Vagina (tissue), 2 donors: ENCODE data around the gene TP53I11. TPM values are rescaled to one million over a fixed set of nuclear protein-coding genes. Genes with fewer than 3 reads are reported as not detected.

Experiments used
- DNase-seq, 2 donors: peaks; one replicate each; pipeline ENCODE4 v3.0.0-alpha.2; 2017; ENCODE audit errors: extremely low spot score in 2 of 2
- H3K27ac ChIP-seq: fragments of 200-600 bp; sonication (generic); one replicate; pipeline ENCODE4 v1.5.1; 2019
- H3K27me3 ChIP-seq: fragments of 200-600 bp; sonication (generic); one replicate; pipeline ENCODE4 v1.5.1; 2019
- H3K36me3 ChIP-seq, 2 donors: fragments of 200-600 bp; sonication (generic); one replicate each; pipeline ENCODE4 v1.5.1; 2017 to 2019
- H3K4me1 ChIP-seq: fragments of 200-600 bp; sonication (generic); one replicate; pipeline ENCODE4 v1.5.1; 2019
- H3K4me3 ChIP-seq, 2 donors: fragments of 200-600 bp; sonication (generic); 1 replicate in 1 of 2; 2 replicates in 1 of 2; pipeline ENCODE4 v1.5.1; 2016 to 2019
- H3K9me3 ChIP-seq: fragments of 200-600 bp; sonication (generic); one replicate; pipeline ENCODE4 v1.5.1; 2019
- POLR2A ChIP-seq, 2 donors: fragments of 450-650 bp; IDR thresholded peaks; one replicate each; pipeline ENCODE4 v1.6.1; 2017; ENCODE audit warnings: antibody characterized with exemption in 2 of 2, mild to moderate bottlenecking in 2 of 2, moderate library complexity in 2 of 2
- POLR2AphosphoS5 ChIP-seq, 2 donors: sonication (generic); formaldehyde crosslinking; IDR thresholded peaks; one replicate each; pipeline ENCODE4 v1.9.0; 2017; ENCODE audit warnings: antibody characterized with exemption in 2 of 2, mild to moderate bottlenecking in 2 of 2, low read depth in 1 of 2; ENCODE audit not compliant: insufficient read depth in 1 of 2
- intact Hi-C: fragments of 100-400 bp; cut with DNase I; formaldehyde crosslinking; loops from one replicate; pipeline ENCODE4 v1.15.1; 2023
- total RNA-seq: library from RNA; depleted of rRNA; stranded (reverse); fragments of >200 nt; gene quantifications from one replicate; pipeline ENCODE4 v1.2.3, GENCODE V29; 2016
- TF ChIP-seq, protein P1 (sequence below), 3 experiments: fragments of 450-650 bp in 2 of 3; fragments of 200-600 bp in 1 of 3; sonication (generic) in 1 of 3; IDR thresholded peaks; one replicate each; pipeline ENCODE4 v1.5.1; 2017 to 2019; ENCODE audit warnings: antibody characterized with exemption in 3 of 3, mild to moderate bottlenecking in 2 of 3, moderate library complexity in 2 of 3

Gene TP53I11
- total RNA-seq, 1 donor from 2014 or later = 50.6 TPM

DNA sequence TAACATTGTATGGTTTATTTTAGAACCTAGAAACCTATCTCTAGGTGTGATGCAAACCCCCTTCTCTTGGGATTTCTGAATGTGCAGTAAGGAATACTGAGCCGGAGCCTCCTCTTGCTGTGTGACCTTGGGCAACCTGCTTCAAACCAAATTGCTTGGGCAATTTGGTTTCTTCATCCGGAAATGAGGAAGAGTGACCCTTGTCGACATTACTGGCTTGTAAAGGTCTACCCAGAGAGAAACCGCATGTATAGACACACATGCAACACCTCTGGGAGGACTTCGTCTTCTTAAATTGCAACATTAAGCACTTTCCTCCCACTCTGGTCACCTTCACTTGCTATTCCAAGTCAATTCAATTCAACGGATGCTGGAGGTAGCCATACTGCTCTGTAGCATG, 19.6 kb upstream of the TP53I11 start:
- no peaks in the 10 kb centered on the region for H3K4me1 ChIP-seq
- no peaks in the 10 kb centered on the region for H3K36me3 ChIP-seq
- H3K27ac ChIP-seq = no peak overlapping the region
- DNase-seq = no peak
- H3K27me3 ChIP-seq = no peaks in the 10 kb centered on the region
- TF ChIP-seq, protein P1, sequence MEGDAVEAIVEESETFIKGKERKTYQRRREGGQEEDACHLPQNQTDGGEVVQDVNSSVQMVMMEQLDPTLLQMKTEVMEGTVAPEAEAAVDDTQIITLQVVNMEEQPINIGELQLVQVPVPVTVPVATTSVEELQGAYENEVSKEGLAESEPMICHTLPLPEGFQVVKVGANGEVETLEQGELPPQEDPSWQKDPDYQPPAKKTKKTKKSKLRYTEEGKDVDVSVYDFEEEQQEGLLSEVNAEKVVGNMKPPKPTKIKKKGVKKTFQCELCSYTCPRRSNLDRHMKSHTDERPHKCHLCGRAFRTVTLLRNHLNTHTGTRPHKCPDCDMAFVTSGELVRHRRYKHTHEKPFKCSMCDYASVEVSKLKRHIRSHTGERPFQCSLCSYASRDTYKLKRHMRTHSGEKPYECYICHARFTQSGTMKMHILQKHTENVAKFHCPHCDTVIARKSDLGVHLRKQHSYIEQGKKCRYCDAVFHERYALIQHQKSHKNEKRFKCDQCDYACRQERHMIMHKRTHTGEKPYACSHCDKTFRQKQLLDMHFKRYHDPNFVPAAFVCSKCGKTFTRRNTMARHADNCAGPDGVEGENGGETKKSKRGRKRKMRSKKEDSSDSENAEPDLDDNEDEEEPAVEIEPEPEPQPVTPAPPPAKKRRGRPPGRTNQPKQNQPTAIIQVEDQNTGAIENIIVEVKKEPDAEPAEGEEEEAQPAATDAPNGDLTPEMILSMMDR (IDR thresholded peaks at IDR 0.05) = no peak
- no peak for TF ChIP-seq POLR2A (IDR thresholded peaks at IDR 0.05)
- TF ChIP-seq POLR2AphosphoS5 (IDR thresholded peaks at IDR 0.05; ENCODE audit: insufficient read depth in 1 of 2, low read depth in 1 of 2) = no peak
- intact Hi-C loops = no loop called here
- H3K9me3 ChIP-seq = no peaks in the 10 kb centered on the region
- no peak overlapping the region for H3K4me3 ChIP-seq

DNA sequence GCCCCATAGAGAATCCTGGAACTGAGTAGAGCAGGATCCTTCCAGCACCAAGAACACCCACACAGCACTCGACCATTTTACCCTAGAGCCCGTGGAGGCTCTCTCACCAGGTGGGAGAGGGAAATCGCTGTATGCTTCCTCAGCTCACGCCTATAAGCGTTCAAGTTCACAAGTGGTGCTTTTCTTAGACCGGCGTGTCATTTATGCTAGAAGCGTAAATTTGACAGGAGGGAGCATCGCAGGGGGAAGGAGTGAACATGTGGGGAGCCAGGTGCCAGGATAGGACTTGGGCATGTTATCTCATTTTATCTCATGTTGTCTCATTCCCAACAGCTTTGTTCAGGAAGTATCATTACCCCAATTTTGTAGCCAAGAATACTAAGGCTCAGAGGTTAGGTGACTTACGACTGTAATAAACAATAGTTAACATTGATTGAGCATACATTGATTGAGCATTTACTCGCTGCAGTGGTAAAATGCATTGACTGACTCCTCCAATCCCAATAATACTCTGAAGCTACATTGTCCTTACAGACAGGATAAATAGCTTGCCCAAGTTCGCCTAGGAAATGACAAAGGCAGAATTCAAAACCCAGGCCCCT, 19.1 kb upstream of the TP53I11 start:
- no peaks in the 10 kb centered on the region for H3K27me3 ChIP-seq
- intact Hi-C loops = no loop called here
- H3K4me1 ChIP-seq = no peaks in the 10 kb centered on the region
- H3K4me3 ChIP-seq = no peak overlapping the region
- TF ChIP-seq POLR2AphosphoS5 (IDR thresholded peaks at IDR 0.05; ENCODE audit: insufficient read depth in 1 of 2, low read depth in 1 of 2) = no peak
- no peak for TF ChIP-seq POLR2A (IDR thresholded peaks at IDR 0.05)
- TF ChIP-seq, protein P1 (IDR thresholded peaks at IDR 0.05) = no peak
- H3K27ac ChIP-seq = no peak overlapping the region
- H3K36me3 ChIP-seq = no peaks in the 10 kb centered on the region
- no peaks in the 10 kb centered on the region for H3K9me3 ChIP-seq
- no peak for DNase-seq

DNA sequence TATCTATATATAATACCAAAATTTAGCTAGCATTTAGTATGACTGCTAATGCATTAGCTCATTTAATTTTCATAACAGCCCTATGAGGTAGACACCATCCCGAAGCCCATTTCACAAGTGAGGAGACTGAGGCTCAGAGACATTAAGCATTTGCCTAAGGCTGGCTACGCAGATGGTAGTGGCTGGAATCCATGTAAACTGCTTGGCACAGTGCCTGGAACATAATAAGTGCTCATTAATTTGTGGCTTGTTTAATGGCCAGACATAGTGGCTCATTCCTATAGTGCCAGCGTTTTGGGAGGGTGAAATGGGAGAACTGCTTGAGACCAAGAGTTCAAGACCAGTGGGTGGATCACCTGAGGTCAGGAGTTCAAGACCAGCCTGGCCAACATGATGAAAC, 17.8 kb upstream of the TP53I11 start:
- Histone ChIP-seq H3K36me3 (no peaks in the 10 kb centered on the region), H3K4me1 (no peaks in the 10 kb centered on the region), H3K9me3 (no peaks in the 10 kb centered on the region), H3K27me3 (no peaks in the 10 kb centered on the region), H3K4me3 (no peak overlapping the region), H3K27ac (no peak overlapping the region)
- DNase-seq = no peak
- intact Hi-C loops = no loop called here
- TF ChIP-seq POLR2A (IDR thresholded peaks at IDR 0.05) = no peak
- TF ChIP-seq, protein P1 (IDR thresholded peaks at IDR 0.05) = no peak
- no peak for TF ChIP-seq POLR2AphosphoS5 (IDR thresholded peaks at IDR 0.05; ENCODE audit: insufficient read depth in 1 of 2, low read depth in 1 of 2)

DNA sequence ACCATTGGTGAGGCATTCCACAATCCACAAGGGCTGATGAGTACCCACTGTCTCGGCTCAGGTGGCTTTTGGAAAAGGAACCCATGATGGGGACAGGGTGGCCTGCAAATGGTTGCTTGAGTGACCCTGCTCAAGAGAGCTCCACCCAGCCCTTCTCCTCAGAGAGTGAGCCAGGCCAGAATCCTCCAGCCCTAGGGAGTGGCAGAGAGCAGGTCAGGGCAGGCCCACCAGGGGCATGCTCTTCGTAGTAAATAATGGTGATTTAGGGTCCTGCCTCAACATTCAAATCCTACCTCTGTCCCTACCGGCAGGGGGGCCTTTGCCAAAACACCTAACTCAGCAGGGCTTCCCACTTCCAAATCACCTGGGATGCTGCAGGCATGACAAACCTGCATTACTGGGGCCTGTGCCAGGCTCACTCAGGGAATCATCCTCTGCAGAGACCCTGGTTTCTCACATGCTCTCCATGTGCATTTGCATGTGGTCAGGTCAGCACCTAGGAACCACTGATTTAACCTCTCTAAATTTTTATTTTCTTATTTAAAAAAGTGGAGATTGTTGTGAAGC, 17.3 kb upstream of the TP53I11 start:
- no peaks in the 10 kb centered on the region for H3K27me3 ChIP-seq
- intact Hi-C loops = no loop called here
- no peaks in the 10 kb centered on the region for H3K36me3 ChIP-seq
- H3K4me3 ChIP-seq = no peak overlapping the region
- H3K27ac ChIP-seq = no peak overlapping the region
- H3K4me1 ChIP-seq = no peaks in the 10 kb centered on the region
- TF ChIP-seq POLR2AphosphoS5 (IDR thresholded peaks at IDR 0.05; ENCODE audit: insufficient read depth in 1 of 2, low read depth in 1 of 2) = no peak
- no peaks in the 10 kb centered on the region for H3K9me3 ChIP-seq
- DNase-seq = no peak

DNA sequence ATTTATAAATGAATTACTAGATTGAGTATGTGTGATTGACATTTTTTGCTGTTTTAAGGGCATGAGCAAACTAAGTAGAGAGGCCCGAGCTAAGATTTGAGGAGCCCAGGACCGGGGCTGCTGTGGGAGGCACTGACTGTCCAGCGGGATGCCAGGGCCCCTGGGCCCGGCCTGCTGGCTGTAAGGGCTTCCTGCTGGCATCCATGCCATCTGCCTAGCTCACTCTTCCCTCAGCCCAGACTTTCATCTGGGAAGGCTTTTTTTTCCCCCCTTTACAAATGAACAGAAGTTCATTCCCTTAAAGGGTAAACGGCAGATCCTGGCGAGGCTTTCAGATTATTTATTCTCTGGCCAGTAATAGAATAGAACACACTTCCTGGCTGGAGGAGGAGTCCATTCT, 16.0 kb upstream of the TP53I11 start:
- Histone ChIP-seq H3K27ac (no peak overlapping the region), H3K9me3 (no peaks in the 10 kb centered on the region), H3K4me3 (no peak overlapping the region), H3K36me3 (no peaks in the 10 kb centered on the region), H3K4me1 (no peaks in the 10 kb centered on the region), H3K27me3 (no peaks in the 10 kb centered on the region)
- TF ChIP-seq, protein P1 (IDR thresholded peaks at IDR 0.05) = no peak
- TF ChIP-seq POLR2AphosphoS5 (IDR thresholded peaks at IDR 0.05; ENCODE audit: insufficient read depth in 1 of 2, low read depth in 1 of 2) (no peak), POLR2A (IDR thresholded peaks at IDR 0.05) (no peak)
- DNase-seq = no peak
- intact Hi-C loops = no loop called here
